T-helper 1 cell treated with Interleukin-12 subunit alpha and Interleukin-12 subunit beta and Interleukin-4 antibody, amounts not matched to agents 30 μg/mL and 1 μg/mL, for 36 hours (primary cell): Measurements from ENCODE around the gene CDKAL1.

ENCODE experiments used
- H3K27ac Mint-ChIP-seq: one replicate; pipeline ENCODE4 v1.8.0; 2021; ENCODE audit warnings: mild to moderate bottlenecking, mixed read lengths
- H3K27me3 Mint-ChIP-seq: one replicate; pipeline ENCODE4 v1.8.0; 2021; ENCODE audit warnings: low read depth, mixed read lengths
- H3K36me3 Mint-ChIP-seq: one replicate; pipeline ENCODE4 v1.8.0; 2021; ENCODE audit warnings: low read depth, mixed read lengths
- H3K4me1 Mint-ChIP-seq: one replicate; pipeline ENCODE4 v1.8.0; 2021; ENCODE audit warnings: low read depth, mixed read lengths
- H3K4me3 Mint-ChIP-seq: one replicate; pipeline ENCODE4 v1.8.0; 2021; ENCODE audit warnings: mild to moderate bottlenecking, moderate library complexity, mixed read lengths
- H3K9me3 Mint-ChIP-seq: one replicate; pipeline ENCODE4 v1.8.0; 2021; ENCODE audit warnings: mixed read lengths

The CDKAL1 gene

DNA sequence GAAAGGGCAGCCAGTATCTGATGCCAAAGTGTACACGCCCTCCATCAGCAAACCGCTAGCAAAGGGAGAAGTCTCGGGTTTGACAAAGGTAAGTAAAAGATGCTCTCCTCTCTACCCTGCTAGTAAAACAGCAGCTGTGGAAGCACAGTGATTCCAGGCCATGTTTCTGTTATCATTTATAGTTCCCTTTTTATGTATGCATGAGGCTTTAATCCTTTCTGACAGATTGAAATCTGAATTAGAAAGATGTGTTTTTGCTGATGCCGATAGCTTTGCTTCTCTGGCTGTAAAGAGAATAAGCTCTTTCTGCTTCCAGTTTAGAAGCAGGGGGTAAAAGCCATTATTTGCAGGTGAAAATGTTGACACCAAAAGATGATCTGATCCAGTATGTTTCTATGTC is 666.9 kb downstream of the CDKAL1 start:
- peaks cover 7% of the 10 kb centered on the region for H3K4me1 Mint-ChIP-seq
- peaks cover 11% of the 10 kb centered on the region for H3K36me3 Mint-ChIP-seq
- no peaks in the 10 kb centered on the region for H3K9me3 Mint-ChIP-seq

DNA sequence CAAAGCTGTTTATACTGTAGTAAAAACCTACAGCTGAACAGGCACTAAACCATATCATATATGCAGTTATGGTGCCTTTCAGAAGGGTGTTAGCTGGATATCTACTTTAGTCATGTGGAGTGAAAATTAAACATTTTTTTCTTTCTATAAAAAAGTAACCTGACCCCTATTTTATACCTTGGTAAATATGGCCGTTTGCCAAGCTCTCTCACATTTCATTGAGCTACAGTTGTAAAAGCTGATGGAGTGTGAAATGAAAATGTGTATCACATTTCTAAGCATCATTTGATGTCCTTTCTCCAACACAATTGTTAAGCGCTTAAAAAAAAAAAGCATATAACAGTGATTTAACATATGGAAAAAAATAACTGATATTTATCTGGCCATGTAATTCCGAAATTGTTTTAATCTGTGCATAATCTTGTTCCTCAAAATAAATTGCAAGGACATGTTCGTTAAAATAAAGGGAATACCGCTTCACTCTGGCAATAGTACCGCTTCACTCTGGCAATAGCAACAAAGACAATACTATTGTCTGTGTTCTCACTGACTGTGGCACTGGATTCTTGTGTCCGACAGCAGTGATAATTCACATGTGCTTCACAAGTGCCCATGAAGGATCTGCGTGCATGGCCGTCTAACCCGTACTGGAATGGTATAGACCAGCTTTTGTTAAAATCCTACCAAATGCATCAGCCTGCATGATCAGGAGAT is 667.5 kb downstream of the CDKAL1 start:
- peaks cover 14% of the 10 kb centered on the region for H3K36me3 Mint-ChIP-seq
- H3K4me1 Mint-ChIP-seq = peaks cover 7% of the 10 kb centered on the region
- H3K4me3 Mint-ChIP-seq = no peak overlapping the region
- no peak overlapping the region for H3K27ac Mint-ChIP-seq
- H3K9me3 Mint-ChIP-seq = no peaks in the 10 kb centered on the region
- no peaks in the 10 kb centered on the region for H3K27me3 Mint-ChIP-seq

More for the DNA sequence above, 666.9 kb downstream of the CDKAL1 start:
- Mint-ChIP-seq H3K27me3 (no peaks in the 10 kb centered on the region), H3K27ac (no peak overlapping the region), H3K4me3 (no peak overlapping the region)

DNA sequence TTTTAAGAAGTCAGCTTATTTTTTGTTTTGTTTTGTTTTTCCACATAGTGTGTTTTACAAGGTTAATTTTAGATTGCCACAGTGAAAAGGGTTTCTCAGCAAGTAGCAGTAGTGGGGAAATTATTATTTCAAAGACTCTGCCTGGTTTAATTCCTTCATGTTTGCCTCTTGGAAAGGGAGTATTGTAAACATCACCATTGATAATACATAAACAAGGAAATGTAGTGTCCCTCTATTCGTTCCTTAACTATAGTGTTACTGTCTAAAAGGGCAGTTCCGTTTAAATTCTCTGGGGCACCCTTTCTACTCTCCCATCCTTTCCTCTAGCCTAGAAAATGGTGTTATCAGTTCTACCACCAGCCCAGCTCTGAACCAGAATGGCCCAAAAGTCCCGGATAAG is 668.3 kb downstream of the CDKAL1 start:
- Mint-ChIP-seq H3K4me3 (no peak overlapping the region), H3K36me3 (peaks cover 14% of the 10 kb centered on the region)

DNA sequence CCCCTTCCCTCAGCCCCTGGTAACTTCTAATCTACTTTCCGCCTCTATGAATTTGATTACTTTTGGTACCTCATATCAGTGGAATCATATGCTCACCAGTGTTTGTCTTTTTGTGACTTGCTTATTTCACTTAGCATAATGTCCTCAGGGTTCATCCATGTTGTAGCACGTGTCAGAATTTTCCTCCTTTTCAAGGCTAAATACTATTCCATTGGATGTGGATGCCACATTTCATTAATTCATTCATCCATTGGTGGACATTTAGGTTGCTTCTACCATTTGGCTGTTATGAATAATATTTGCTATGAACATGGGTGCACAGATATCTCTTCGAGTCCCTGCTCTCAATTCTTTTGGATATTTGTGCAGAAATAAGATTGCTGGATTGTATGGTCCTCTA is 670.7 kb downstream of the CDKAL1 start:
- Mint-ChIP-seq H3K9me3 (no peaks in the 10 kb centered on the region), H3K27ac (no peak overlapping the region), H3K36me3 (peaks cover 12% of the 10 kb centered on the region), H3K4me1 (no peaks in the 10 kb centered on the region), H3K27me3 (no peaks in the 10 kb centered on the region), H3K4me3 (no peak overlapping the region)

More for the DNA sequence above, 668.3 kb downstream of the CDKAL1 start:
- Mint-ChIP-seq H3K27ac (no peak overlapping the region), H3K27me3 (no peaks in the 10 kb centered on the region), H3K9me3 (no peaks in the 10 kb centered on the region), H3K4me1 (peaks cover 6% of the 10 kb centered on the region)

DNA sequence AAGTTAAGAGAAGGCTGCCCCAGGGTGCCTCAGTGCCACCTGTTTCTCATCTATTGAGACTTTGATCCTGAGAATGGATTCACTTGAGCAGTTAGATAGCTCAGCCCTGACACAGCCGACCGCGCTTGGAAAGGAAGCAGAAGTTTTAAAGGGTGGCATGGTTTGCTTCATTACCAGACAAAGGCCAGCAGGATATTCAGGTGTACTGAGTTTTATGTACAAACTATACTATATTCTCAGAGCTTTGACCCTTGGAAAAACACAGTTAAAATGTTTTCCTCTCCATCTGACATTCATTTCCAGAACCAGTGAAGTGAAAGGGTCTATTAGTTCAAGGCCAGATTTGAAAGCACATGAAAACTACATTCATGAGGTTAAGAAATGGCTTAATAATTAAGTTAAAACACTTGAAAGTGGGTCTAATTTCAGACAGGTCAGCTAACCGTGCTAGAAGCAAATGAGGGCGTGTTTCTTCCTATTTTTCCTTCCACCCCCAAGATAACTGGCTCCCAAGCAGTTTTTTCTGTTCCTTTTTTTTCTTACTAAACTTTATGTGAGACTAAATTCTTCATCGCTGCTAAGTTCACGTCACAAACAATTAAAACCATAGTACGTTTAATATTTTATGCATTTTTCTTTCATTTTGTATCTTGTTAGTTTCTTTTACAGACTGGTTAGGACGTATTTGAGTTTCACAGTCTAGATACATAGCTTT is 674.0 kb downstream of the CDKAL1 start:
- Mint-ChIP-seq H3K4me3 (no peak overlapping the region), H3K27ac (no peak overlapping the region), H3K9me3 (no peaks in the 10 kb centered on the region), H3K27me3 (no peaks in the 10 kb centered on the region), H3K4me1 (no peaks in the 10 kb centered on the region), H3K36me3 (peaks cover 14% of the 10 kb centered on the region)

DNA sequence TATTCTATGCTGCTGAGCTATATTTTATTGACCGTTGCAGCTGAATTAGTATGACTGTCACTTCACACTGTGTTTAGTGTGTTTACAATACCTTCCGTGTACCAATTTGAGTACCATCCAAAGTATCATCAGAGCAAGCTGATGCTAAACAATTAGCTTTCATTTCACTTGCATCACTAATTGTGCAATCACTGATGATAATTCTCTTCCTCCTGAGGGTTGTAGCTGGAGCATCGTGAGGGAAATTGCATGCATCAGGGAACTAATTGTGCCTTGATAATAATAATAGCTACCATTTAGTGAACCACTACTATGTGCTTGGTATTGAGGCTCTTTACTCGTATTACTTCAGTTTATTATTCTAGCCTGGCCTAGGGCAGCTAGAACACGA is 674.5 kb downstream of the CDKAL1 start:
- Mint-ChIP-seq H3K4me1 (no peaks in the 10 kb centered on the region), H3K27me3 (no peaks in the 10 kb centered on the region), H3K4me3 (no peak overlapping the region), H3K36me3 (peaks cover 14% of the 10 kb centered on the region), H3K9me3 (no peaks in the 10 kb centered on the region), H3K27ac (no peak overlapping the region)

DNA sequence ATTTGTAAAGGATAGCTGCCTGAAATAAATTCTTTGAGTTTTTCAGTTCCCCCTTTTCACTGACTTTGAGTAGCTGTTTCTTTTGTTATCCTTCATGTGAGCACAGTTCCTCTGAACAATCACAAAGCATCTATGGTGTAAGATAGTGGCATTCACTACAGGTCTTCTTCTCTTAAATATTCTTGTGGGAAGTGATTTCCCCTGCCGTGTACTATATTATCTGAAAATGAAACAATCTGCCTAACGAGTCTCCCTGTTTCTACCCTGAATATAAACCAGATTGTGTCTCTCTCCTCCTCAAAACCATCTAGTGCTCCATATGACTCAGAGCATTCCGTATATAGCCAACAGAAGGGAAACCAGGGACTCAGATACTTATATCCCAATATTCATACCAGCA is 679.2 kb downstream of the CDKAL1 start:
- Mint-ChIP-seq H3K27ac (no peak overlapping the region), H3K36me3 (peaks cover 6% of the 10 kb centered on the region), H3K27me3 (no peaks in the 10 kb centered on the region), H3K4me3 (no peak overlapping the region), H3K4me1 (no peaks in the 10 kb centered on the region), H3K9me3 (no peaks in the 10 kb centered on the region)

DNA sequence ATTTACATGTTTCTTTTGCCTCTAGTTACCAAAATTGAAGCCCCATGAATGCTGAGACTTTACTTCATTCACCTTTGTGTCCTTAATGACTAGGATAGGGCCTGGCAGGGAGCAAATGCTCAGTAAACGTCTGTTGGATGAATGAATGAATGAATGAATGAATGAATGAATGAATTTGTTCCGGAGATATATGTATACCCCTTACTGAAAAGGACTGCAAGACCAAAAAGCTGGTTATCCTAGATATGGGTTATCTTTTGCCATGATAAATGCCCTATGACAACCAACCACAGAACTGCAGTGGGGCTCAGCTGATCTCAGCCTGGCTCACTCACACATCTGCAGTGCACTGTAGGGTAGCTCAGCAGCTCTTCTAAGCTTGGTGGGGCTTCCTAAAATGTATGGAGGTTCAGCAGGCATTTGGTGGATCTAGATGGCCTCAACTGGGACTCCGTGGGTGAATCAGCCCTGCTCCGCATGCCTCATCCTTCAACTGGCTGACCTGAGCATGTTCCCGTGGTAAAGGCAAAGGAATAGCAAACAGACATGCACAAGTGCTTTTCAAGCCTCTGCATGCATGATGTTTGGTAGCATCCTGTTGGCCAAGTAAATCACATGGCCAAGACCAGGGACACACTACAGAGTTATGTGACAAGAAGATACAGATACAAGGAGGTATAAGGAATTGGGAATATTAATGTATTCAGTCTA is 680.6 kb downstream of the CDKAL1 start:
- H3K27ac Mint-ChIP-seq = no peak overlapping the region
- peaks cover 8% of the 10 kb centered on the region for H3K36me3 Mint-ChIP-seq
- no peaks in the 10 kb centered on the region for H3K4me1 Mint-ChIP-seq
- no peaks in the 10 kb centered on the region for H3K27me3 Mint-ChIP-seq
- no peaks in the 10 kb centered on the region for H3K9me3 Mint-ChIP-seq
- no peak overlapping the region for H3K4me3 Mint-ChIP-seq

DNA sequence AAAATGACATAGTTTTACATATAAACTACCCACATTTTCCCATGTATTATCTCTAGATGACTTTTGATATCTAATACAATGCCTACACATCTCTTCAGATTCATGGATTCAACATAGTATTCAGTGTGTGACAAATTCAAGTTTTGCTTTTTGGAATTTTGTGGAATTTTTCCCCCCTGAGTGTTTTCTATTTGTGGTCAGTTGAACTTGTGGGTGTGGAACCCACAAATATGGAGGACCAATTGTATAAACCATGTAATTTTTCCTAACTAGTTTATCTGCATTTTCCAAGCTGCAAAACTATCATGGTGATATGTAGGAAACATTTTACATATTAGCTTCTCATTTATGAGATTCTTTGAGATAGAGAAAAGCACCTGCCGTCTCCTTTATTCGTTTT is 685.0 kb downstream of the CDKAL1 start:
- Mint-ChIP-seq H3K27me3 (no peaks in the 10 kb centered on the region), H3K27ac (no peak overlapping the region), H3K4me1 (no peaks in the 10 kb centered on the region), H3K36me3 (peaks cover 5% of the 10 kb centered on the region), H3K9me3 (no peaks in the 10 kb centered on the region), H3K4me3 (no peak overlapping the region)

DNA sequence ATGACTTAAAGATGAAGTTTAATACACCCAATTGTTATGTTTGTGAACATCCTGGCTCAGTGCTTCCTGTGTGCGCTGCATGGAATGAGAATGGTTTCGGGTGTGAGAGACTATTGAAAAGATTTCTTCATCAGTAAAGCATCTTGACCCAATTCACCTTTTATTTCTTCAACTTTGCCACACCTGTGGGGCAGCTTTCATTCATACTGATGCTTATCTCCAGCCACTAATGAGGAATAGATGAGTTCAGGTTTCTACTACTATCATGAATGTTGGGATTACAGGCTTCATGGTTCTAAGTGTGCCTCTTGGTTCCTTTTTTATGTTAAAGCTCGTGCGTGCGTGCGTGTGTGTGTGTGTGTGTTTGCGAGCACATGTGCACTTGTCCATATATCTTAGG is 685.6 kb downstream of the CDKAL1 start:
- no peaks in the 10 kb centered on the region for H3K27me3 Mint-ChIP-seq
- H3K4me1 Mint-ChIP-seq = no peaks in the 10 kb centered on the region
- peaks cover 5% of the 10 kb centered on the region for H3K36me3 Mint-ChIP-seq
- no peak overlapping the region for H3K4me3 Mint-ChIP-seq
- H3K27ac Mint-ChIP-seq = no peak overlapping the region
- no peaks in the 10 kb centered on the region for H3K9me3 Mint-ChIP-seq

DNA sequence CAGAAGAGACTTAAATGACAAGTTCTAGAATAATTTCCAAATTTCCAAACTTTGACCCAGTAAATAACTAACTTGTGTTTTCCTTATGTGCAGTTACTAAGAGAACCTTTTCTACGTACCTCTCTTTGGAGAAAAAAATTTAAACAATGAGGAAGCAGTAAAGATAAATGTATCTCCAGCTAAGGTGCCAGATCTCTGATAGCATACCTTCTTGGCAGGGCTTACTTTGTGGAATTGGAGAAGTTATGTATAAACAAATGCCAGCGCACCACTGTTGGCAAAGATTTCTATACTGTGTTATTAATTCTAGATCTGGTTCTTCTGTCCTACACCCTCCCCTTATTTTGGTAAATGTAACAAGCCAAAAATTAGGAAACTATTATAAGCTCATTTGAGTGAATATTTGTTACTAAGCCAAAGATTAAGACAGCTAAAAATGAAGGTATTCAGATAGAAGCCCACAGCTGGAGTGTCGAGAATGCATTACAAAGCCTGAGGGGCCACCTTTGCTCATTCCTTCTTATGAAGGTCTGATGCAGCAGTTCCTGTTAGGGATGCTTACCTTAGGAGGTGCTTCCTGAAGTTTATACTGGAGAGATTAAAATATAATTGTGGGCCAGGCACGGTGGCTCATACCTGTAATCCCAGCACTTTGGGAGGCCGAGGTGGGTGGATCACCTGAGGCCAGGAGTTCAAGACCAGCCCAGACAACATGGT is 686.2 kb downstream of the CDKAL1 start:
- no peaks in the 10 kb centered on the region for H3K27me3 Mint-ChIP-seq
- no peak overlapping the region for H3K4me3 Mint-ChIP-seq
- H3K36me3 Mint-ChIP-seq = peaks cover 5% of the 10 kb centered on the region
- no peak overlapping the region for H3K27ac Mint-ChIP-seq
- no peaks in the 10 kb centered on the region for H3K4me1 Mint-ChIP-seq
- no peaks in the 10 kb centered on the region for H3K9me3 Mint-ChIP-seq

DNA sequence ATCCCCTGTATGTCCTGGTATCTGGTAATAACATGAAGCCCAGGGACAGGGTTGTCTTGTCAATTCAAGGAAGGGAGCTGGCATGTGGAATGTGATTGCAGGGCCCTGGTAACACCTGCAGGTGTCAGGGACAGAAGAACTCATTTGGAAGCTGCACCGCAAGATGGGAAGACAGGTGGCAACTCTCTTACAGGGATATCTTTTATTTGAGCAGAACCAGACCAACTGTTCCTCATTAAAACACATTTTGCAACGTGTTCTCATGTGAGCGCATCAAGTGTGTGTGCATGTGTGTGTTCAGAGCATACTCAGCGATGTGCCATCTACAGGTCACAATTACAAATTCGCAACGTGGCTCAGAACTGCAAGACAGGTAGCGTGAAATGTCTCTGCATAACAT is 688.4 kb downstream of the CDKAL1 start:
- no peak overlapping the region for H3K4me3 Mint-ChIP-seq
- no peak overlapping the region for H3K27ac Mint-ChIP-seq
- peaks cover 5% of the 10 kb centered on the region for H3K36me3 Mint-ChIP-seq
- no peaks in the 10 kb centered on the region for H3K9me3 Mint-ChIP-seq
- H3K4me1 Mint-ChIP-seq = no peaks in the 10 kb centered on the region
- no peaks in the 10 kb centered on the region for H3K27me3 Mint-ChIP-seq

DNA sequence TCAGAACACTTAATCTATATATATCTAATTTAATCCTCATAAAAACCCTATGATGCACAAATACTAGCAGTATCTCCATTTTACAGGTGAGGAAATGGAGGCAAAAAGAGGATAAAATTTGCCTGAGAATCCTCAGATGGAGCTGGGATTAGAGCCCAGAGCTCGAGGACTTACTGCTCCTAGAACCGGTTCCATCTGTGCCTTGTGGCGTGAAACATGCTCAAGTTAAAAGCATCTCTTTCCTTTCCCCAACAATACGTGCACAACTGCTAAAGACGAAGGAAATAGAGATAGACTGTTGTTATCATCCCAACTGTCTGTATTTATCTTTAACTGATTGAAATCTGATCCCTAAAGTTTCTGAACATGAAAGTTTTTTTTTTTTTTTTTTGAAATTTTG is 691.7 kb downstream of the CDKAL1 start:
- no peak overlapping the region for H3K4me3 Mint-ChIP-seq
- no peaks in the 10 kb centered on the region for H3K27me3 Mint-ChIP-seq
- no peaks in the 10 kb centered on the region for H3K4me1 Mint-ChIP-seq
- H3K9me3 Mint-ChIP-seq = no peaks in the 10 kb centered on the region
- peaks cover 6% of the 10 kb centered on the region for H3K36me3 Mint-ChIP-seq
- H3K27ac Mint-ChIP-seq = no peak overlapping the region

DNA sequence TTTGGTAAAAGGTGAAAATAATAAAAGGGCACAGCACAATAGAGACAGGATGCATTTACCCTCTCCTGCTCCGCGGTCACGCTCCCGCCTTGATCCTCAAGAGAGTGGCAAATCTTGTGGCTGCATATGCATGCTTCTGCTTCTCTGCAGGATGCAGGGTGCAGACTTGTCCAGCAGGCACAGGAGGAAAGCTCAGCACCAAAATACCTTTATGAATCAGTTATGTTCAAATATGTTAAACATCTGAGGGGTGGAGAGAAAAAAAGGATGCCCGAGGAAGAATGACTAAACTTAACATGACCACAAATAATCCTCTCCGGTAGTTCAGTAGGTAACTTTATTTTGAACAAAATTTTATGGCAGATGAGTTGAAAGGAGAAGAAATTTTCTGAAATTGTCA is 693.2 kb downstream of the CDKAL1 start:
- Mint-ChIP-seq H3K36me3 (peaks cover 14% of the 10 kb centered on the region), H3K4me1 (no peaks in the 10 kb centered on the region), H3K27me3 (no peaks in the 10 kb centered on the region), H3K9me3 (no peaks in the 10 kb centered on the region), H3K27ac (no peak overlapping the region), H3K4me3 (no peak overlapping the region)
